ENCODE results near the gene ZNF362.

The ZNF362 gene

GRCh38 chr1:33254491-33254890 lies 1.8 kb upstream of the ZNF362 start:
- no peak for DNase-seq (ENCODE audit: insufficient read length, low spot score)
- FAIRE-seq: no peak
- TF ChIP-seq CTCF (IDR thresholded peaks at IDR 0.05; ENCODE audit: insufficient read depth, missing control alignments): no peak

GRCh38 chr1:33255347-33256220 lies 708 bp upstream of the ZNF362 start:
- FAIRE-seq (no peak), DNase-seq (ENCODE audit: insufficient read length, low spot score) (no peak)
- TF ChIP-seq CTCF (IDR thresholded peaks at IDR 0.05; ENCODE audit: insufficient read depth, missing control alignments): no peak

DNA sequence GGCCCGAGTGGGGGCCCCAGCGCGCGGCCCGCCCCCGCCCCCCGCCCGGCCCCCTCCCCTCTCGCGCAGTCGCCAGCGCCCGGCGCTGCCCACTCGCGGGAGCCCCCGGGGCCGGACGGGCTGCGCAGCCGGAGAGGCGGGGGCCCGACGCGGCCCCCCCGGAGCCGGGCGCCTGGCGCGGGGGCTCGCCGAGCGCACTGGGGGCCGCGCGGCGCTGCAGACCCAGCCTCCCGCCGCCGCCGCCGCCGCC lies 146 bp upstream of the ZNF362 start:
- no peak for TF ChIP-seq CTCF (IDR thresholded peaks at IDR 0.05; ENCODE audit: insufficient read depth, missing control alignments)
- no peak for FAIRE-seq
- DNase-seq (ENCODE audit: insufficient read length, low spot score): no peak

DNA sequence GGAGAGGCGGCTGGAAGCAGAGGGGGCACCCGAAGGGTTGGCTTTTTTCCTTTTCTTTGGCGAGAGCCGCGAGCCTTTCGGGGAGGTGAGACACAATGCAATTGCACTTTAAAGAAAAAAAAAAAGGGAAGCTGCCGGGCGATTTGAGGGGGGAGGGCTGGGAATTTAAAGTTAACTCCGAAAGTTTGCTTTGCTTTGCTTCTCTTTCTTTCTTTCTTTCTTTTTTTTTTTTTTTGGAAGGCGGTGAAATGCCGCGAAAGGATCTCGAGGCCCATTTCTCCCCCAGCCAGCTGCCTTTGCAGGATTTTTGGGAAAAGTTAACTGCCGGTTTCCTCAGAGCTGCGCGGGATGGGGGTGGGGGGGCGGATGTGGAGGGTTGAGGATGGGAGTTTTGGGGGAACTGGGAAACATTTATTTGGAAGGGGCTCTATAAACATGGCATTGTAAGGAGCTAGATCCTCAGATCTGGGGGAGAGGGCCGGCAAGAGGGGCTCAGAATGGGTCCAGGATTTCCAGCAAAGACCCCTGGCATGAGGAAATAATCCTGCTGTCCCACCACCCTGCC lies 997 bp downstream of the ZNF362 start:
- no peak for FAIRE-seq
- TF ChIP-seq CTCF (IDR thresholded peaks at IDR 0.05; ENCODE audit: insufficient read depth, missing control alignments): no peak
- no peak for DNase-seq (ENCODE audit: insufficient read length, low spot score)

GRCh38 chr1:33257772-33258712 lies 1.8 kb downstream of the ZNF362 start:
- TF ChIP-seq CTCF (IDR thresholded peaks at IDR 0.05; ENCODE audit: insufficient read depth, missing control alignments): no peak
- no peak for DNase-seq (ENCODE audit: insufficient read length, low spot score)
- no peak for FAIRE-seq

DNA sequence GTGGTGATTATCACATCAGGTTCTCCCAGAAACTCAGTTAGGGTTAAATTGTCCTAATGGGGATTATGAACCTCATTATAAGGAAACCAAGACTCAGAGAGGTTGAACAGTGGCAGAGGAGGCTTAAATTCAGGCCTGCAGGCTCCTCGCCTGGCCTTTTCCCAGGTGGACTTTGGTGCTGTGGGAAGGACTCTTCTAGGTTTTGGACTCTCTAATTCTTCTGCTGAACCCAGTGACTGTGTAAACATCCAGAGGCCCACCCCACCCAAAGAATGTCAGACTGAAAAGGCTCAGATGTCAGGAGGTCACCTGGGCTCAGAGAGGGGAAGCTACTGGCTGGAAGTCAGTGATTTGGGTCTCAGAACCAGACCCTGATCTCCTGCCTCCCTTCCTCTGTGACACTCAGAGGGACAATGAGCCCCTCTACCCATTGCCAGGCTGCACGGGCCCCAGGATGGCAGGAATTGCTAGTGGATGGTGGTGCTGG lies 2.5 kb downstream of the ZNF362 start:
- no peak for FAIRE-seq
- no peak for TF ChIP-seq CTCF (IDR thresholded peaks at IDR 0.05; ENCODE audit: insufficient read depth, missing control alignments)
- DNase-seq (ENCODE audit: insufficient read length, low spot score): no peak
